MM.1S (cell line): ENCODE data around the gene PSTPIP1.

Experiments
- DNase-seq: peaks from one replicate; pipeline ENCODE4 v3.0.0-alpha.2; 2015
- H2AFZ ChIP-seq: fragments of 300-600 bp; sonication (generic); 2 replicates; pipeline ENCODE4 v1.6.0; 2016; ENCODE audit warnings: antibody characterized with exemption, low read length
- H3F3A ChIP-seq: fragments of 300-600 bp; sonication (generic); 2 replicates; pipeline ENCODE4 v1.6.1; 2016; ENCODE audit warnings: mild to moderate bottlenecking, antibody characterized with exemption, low read length, moderate library complexity, mixed read lengths; ENCODE audit not compliant: insufficient read depth
- H3K27ac ChIP-seq: fragments of 300-600 bp; sonication (generic); 2 replicates; pipeline ENCODE4 v1.5.1; 2016; ENCODE audit warnings: mild to moderate bottlenecking, low read length
- H3K27me3 ChIP-seq: fragments of 300-600 bp; sonication (generic); replicated peaks from 2 replicates; pipeline ENCODE4 v1.6.0; 2016; ENCODE audit warnings: low read length; ENCODE audit not compliant: insufficient read depth
- H3K36me3 ChIP-seq: fragments of 300-600 bp; sonication (generic); replicated peaks from 2 replicates; pipeline ENCODE4 v1.6.1; 2016; ENCODE audit warnings: mild to moderate bottlenecking, low read length, mixed read lengths; ENCODE audit not compliant: insufficient read depth
- H3K4me1 ChIP-seq: fragments of 300-600 bp; sonication (generic); 2 replicates; pipeline ENCODE4 v1.6.1; 2016; ENCODE audit warnings: low read length, mixed read lengths
- H3K4me2 ChIP-seq: fragments of 300-600 bp; sonication (generic); 2 replicates; pipeline ENCODE4 v1.6.0; 2016; ENCODE audit warnings: low read depth, low read length
- H3K4me3 ChIP-seq: fragments of 300-600 bp; sonication (generic); 2 replicates; pipeline ENCODE4 v1.5.1; 2016; ENCODE audit warnings: low read length, mixed read lengths
- H3K79me2 ChIP-seq: fragments of 300-600 bp; sonication (generic); 2 replicates; pipeline ENCODE4 v1.6.1; 2016; ENCODE audit warnings: mixed run types, low read length, mixed read lengths
- H3K9ac ChIP-seq: fragments of 300-600 bp; sonication (generic); 2 replicates; pipeline ENCODE4 v1.6.1; 2016; ENCODE audit warnings: low read length, mixed read lengths
- H3K9me2 ChIP-seq: fragments of 300-600 bp; sonication (generic); replicated peaks from 2 replicates; pipeline ENCODE4 v1.6.1; 2016; ENCODE audit warnings: mild to moderate bottlenecking, low read length, mixed read lengths; ENCODE audit not compliant: insufficient read depth
- H3K9me3 ChIP-seq: fragments of 300-600 bp; sonication (generic); replicated peaks from 2 replicates; pipeline ENCODE4 v1.6.1; 2016; ENCODE audit warnings: mild to moderate bottlenecking, low read length, mixed read lengths; ENCODE audit not compliant: insufficient read depth
- H4K20me1 ChIP-seq: fragments of 300-600 bp; sonication (generic); 2 replicates; pipeline ENCODE4 v1.6.1; 2016; ENCODE audit warnings: mild to moderate bottlenecking, low read length, moderate library complexity, mixed read lengths; ENCODE audit not compliant: insufficient read depth
- CTCF ChIP-seq: fragments of 300-600 bp; sonication (generic); IDR thresholded peaks from 2 replicates; pipeline ENCODE4 v1.5.1; 2016; ENCODE audit warnings: antibody characterized with exemption, low read length, mixed read lengths
- EZH2 ChIP-seq: fragments of 300-600 bp; sonication (generic); optimal IDR thresholded peaks from 2 replicates; pipeline ENCODE3; 2017; ENCODE audit warnings: low read depth, mild to moderate bottlenecking, antibody characterized with exemption, low read length, mixed read lengths
- EZH2phosphoT487 ChIP-seq: fragments of 300-600 bp; sonication (generic); IDR thresholded peaks from 2 replicates; pipeline ENCODE4 v1.6.1; 2018; ENCODE audit warnings: antibody characterized with exemption, low read length

Gene PSTPIP1

GRCh38 chr15:77057685-77058084 lies 62.8 kb downstream of the PSTPIP1 start:
- no peak for DNase-seq
- no peaks in the 10 kb centered on the region for H3K27me3 ChIP-seq
- no peak overlapping the region for H3K4me2 ChIP-seq
- H3F3A ChIP-seq: peaks cover 22% of the 10 kb centered on the region
- peaks cover 20% of the 10 kb centered on the region for H3K4me1 ChIP-seq
- no peak overlapping the region for H3K4me3 ChIP-seq
- H3K9me3 ChIP-seq: no peaks in the 10 kb centered on the region
- H3K36me3 ChIP-seq: no peaks in the 10 kb centered on the region
- H3K27ac ChIP-seq: no peak overlapping the region
- TF ChIP-seq CTCF (no peak), EZH2 (no peak), EZH2phosphoT487 (no peak)
- H3K9me2 ChIP-seq: no peaks in the 10 kb centered on the region
- H2AFZ ChIP-seq: no peak overlapping the region
- no peaks in the 10 kb centered on the region for H4K20me1 ChIP-seq
- H3K79me2 ChIP-seq: peaks cover 47% of the 10 kb centered on the region
- H3K9ac ChIP-seq: no peak overlapping the region

- DNase-seq: no peak
- Histone ChIP-seq H3K4me3 (no peak overlapping the region), H3K9me3 (no peaks in the 10 kb centered on the region), H3F3A (peaks cover 22% of the 10 kb centered on the region), H3K36me3 (no peaks in the 10 kb centered on the region), H2AFZ (no peak overlapping the region), H3K27ac (no peak overlapping the region), H3K9ac (no peak overlapping the region), H4K20me1 (no peaks in the 10 kb centered on the region), H3K27me3 (no peaks in the 10 kb centered on the region), H3K79me2 (peaks cover 55% of the 10 kb centered on the region), H3K4me2 (no peak overlapping the region), H3K4me1 (peaks cover 27% of the 10 kb centered on the region), H3K9me2 (no peaks in the 10 kb centered on the region)
- TF ChIP-seq CTCF (no peak), EZH2phosphoT487 (no peak), EZH2 (no peak)
Observed at GRCh38 chr15:77058468-77058867, 63.5 kb downstream of the PSTPIP1 start.

GRCh38 chr15:77059786-77060361 lies 64.9 kb downstream of the PSTPIP1 start:
- peak overlapping the region; percentile 21; the same call in 1 of the 2 replicates for H3K9ac ChIP-seq
- no peaks in the 10 kb centered on the region for H3K9me2 ChIP-seq
- 0 out of 2 replicates have a peak overlapping the region, but pooled peaks have one; percentile 4 for H2AFZ ChIP-seq
- peak; percentile 59 for DNase-seq
- peak overlapping the region; percentile 40 for H3K4me3 ChIP-seq
- H3K4me2 ChIP-seq: peak overlapping the region; percentile 80
- H3K79me2 ChIP-seq: peaks cover 69% of the 10 kb centered on the region
- peak overlapping the region; percentile 65 for H3K27ac ChIP-seq
- no peaks in the 10 kb centered on the region for H3K27me3 ChIP-seq
- TF ChIP-seq EZH2 (no peak), EZH2phosphoT487 (no peak), CTCF (no peak)
- H3K4me1 ChIP-seq: peaks cover 27% of the 10 kb centered on the region
- H3K9me3 ChIP-seq: no peaks in the 10 kb centered on the region
- H4K20me1 ChIP-seq: no peaks in the 10 kb centered on the region
- no peaks in the 10 kb centered on the region for H3K36me3 ChIP-seq
- H3F3A ChIP-seq: peaks cover 22% of the 10 kb centered on the region
